Fibroblast of skin of right biceps (primary cell): ENCODE results near the gene FAM149A.
A peak's percentile ranks its signal among the peaks of the same experiment; 100 is the strongest.

Source experiments
- DNase-seq: peaks from one replicate; pipeline ENCODE4 v3.0.0-alpha.2; 2013

FAM149A gene

DNA sequence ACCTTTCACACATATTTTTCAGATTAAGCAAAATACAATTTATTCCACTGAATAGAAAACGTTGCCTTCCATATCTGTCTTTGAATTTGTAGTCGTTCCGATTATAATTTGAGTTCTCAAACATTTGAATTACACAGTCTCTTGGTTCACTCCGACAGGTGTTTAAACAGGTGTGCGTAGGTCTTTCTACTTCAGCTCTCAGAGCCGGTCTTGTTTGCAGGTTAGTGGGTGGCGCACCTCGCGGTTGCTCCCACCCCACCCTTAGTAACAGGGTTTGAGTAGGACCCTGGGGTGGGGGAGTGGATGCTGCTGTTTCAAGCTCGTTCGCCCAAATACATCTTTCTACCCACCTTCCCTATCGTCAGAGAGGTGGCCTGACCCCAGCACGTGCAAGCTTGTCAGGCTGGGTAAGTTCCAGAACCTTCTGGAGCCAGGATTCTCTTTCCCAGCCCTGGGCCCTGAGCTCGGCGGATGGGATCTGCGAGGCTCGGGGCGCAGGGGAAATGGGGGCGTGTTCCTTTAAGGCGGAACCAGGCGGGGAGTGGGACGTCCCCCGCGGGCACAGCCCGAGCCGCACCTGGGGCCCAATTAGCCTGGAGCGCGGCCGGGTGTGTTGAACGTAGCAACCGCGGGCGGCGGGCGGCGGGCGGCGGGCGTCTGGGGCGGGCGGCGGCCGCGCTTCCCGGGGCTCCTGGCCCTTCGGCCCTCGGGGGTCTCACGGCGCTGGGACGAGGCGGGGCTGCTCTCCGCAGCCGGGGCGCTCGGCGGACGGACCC lies at the start of gene FAM149A:
FAM149A (plus strand) TSS at position 591 of the 776 bp plus-strand sequence.
- peak; percentile 6 for DNase-seq

DNA sequence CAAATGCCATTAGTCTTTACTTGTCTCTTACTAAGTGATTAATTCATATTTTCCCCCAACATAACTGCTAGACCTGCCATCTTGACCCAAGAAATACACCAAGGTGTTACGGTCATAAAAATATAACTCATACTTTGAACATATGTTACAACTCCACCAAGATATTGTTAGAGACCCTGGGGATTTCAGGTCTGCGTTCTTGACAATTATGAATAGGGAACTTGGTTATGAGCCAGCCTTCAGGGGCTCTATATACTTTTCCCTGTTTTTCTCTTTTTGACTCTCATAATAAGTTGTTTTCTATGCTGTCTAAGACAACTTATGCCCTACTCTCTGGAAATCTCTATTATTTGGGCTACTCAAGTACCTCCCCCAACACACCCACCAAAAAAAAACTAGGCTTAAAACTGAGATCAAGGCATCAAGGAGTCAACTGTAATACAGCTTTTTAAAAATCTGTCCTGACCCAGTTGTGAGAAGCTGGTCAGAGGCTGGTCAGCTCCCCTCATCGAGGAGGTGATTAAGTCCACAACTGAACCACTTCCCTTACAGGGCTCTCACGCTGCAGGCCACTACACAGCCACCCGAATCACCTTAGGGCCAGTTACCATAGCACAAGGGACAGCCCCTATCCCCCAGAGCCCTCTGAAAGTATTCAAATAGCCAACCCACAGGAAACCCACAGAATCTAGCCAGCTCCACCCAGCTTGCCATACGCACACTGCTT lies 46.1 kb upstream of the FAM149A start:
- no peak for DNase-seq

DNA sequence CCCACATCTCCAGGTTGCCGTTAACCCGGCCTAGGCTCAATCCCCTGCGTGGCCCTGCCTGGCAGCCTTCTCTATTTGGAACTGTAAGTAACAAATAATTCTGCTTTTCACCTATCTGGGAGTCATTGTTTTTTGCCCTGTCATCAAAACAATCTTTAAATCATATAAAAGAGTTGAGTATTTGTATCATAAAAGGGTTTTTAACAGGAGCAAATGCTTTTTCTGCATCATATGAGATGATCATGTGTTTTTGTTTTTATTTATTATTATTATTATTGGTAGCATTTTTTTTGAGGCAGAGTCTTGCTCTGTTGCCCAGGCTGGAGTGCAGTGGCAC lies 45.6 kb upstream of the FAM149A start:
- DNase-seq = no peak

DNA sequence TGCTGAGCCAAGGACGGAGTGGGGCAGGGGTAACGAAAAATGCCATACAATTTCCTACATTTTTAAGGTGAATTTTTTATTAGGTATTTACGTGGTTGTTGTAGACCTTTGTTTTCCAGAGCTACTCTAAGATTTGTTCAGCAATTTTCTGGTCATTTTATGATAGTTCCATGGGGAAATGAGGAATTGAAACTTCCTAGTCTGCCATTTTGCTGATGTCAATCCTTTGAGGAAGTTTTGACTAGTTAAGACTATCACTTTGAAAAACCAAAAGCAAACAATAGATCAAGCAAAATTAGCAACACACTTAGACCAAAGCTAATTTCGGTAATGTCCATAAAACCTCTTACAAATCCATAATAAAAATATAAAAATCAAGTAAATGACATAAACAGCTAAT lies 42.6 kb upstream of the FAM149A start:
- DNase-seq = no peak

DNA sequence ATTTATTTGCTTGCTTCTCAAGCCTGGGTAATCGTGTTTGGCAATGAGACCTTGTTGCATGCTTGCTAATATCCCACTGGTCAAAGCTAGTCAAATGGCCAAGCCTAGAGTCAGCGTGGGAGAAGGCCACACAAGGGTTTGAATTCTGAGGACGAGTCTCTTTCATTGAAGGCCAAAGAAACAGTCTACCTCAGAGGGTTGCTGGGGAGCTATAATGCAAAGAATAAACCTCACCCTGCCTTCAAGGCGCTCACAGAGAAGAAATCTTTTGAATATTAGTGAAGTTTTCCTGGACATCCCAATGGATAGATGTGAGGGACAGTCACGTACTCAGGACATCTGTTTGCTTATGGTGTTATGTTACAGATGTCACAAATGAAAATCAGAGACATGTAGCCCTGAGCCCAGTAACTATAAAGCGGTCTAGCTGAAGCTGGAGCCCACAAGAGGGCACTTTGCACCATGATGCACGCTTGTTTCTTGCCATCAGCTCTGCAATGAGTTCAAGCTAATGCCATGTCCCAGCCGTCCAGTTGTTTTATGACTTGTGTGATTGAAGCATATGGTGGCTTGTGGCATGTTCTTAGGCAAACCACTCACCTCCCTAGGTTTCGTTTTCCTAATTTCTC lies 36.6 kb upstream of the FAM149A start:
- DNase-seq = peak; percentile 49

DNA sequence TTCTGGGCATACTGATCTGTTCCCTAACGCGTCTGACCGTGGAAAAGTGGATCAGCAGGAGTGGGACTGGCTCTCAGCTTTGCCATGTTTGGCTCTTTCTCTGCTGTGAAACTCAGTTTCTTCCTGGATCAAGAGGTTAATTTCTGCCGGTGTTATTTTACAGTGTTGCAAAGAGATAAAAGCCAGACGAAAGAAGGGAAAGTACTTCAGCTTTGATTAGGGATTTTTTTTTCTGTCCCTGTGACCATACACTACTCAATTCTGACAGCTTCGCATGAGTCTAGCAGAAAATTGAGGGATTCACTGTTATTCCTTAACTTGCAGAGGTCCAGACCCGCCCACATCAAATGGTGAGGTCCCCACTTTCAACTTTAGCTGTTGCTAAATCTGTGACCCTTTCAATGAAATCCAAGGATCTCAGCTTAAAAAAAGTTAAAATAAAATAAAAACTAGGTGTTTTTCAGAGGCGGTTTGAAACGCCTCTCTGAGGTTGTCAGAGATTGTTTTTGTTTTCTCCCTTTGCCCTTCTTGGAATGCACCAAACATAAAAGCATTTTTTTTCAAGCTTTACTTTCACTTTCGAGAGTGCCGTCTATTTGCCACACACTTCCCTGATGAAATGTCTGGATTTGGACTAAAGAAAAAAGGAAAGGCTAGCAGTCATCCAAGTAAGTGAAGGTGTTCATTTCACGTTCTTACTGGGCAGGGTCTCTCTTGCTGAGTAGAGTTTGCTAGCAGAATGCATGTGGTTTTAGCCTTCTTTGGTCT lies 35.7 kb upstream of the FAM149A start, which contains the start of gene TLR3:
TLR3 (plus strand) TSS at position 576 of the 768 bp plus-strand sequence. CDS start 7,464 bp downstream, outside the sequence.
- DNase-seq = peak; percentile 16

DNA sequence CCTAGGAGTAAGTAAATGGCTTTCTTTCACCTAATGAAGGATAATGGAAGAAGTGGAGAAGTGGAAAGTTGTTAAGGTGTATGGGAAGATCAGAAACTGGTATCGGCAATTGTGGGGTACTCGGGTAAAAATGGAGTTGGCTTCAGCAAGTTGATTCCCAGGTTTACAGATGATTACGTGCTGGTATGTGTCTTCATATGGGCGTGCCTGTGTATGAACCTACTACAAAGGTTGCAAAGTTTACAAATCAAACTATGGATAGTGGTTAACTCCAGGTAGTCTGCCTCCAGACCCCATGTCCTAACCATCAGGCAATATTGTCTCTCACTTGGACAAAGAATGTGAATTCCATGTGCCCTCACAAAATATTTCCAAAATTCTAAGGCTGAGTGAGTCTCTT lies 34.8 kb upstream of the FAM149A start:
- no peak for DNase-seq

DNA sequence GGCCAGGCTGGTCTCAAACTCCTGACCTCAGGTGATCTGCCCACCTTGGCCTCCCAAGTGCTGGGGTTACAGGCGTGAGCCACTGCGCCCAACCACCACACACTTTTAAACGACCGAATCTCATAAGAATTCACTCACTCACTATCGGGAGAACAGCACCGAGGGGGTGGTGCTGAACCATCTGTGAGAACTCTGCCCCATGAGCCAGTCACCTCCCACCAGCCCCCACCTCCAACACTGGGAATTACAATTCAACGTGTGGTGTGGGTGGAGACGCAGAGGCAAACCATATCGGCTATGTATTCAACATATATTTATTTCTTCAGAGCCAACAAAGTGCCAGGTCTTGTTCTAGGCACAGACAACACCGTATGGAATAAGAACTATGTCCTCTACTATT lies 32.0 kb upstream of the FAM149A start:
- no peak for DNase-seq

DNA sequence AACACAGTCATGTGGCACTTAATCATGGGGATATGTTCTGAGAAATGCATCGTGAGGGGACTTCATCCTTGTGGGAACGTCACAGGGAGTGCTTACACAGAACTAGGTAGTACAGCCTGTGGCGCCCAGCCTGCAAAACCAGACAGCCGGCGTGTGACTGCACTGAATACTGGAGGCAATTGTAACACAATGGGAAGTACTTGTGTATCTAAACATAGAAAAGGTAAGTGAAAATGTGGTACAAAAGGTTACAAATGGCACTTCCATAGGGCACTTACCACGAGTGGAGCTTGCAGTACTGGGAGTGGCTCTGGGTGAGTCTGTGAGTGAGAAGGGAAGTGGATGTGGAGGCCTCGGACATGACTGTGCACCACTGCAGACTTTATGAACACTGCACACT lies 30.3 kb upstream of the FAM149A start:
- DNase-seq = no peak

DNA sequence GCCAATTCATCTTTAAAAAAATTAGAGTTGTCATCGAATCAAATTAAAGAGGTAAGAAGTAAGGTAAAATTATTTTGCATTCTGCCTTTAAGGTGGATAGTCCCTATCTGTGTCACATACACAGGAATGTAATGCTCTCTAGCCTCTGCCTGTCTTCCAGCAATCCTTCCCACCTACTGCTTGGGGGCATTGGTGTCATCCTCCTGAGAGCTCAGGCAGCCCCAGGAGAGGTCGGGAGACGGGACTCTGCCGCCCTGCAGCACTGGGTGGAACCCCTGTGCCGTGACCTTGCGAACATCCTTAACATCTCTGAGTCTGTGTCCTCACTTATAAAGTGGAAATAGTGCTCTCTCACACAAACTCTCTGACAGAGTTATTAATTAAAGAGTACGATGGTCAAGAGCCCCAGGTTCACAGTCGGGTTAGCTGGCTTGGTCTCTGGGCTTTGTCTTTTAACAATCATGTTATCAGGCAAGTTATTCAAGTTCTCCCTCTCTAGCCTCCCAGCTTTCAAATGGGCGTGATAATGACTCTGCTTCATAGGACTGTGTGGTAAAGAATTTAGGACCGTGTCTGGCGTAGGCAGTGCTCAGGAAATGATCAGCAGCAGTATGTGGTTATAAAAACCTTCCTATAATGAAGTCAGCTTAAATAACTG lies 25.4 kb upstream of the FAM149A start:
- DNase-seq = peak; percentile 14

DNA sequence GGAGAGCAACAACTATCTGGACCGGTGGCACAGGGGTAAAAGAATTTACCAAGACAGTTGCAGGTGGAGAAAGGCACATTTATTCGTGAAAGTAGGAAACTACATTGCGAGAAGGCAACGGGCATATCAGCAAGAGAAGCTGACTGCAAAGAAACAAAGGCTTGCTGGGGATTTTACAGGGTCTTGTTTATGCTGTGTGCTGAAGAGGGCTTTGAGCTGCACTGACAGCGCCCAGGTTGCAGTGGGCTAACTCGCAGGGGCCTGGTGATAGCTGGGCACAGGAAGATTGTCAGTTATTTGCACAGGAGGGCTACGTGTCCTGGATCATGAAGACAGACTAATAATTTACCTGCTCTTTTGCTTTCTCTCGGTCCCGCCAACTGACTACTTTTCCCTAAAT lies 24.8 kb upstream of the FAM149A start:
- DNase-seq = no peak

DNA sequence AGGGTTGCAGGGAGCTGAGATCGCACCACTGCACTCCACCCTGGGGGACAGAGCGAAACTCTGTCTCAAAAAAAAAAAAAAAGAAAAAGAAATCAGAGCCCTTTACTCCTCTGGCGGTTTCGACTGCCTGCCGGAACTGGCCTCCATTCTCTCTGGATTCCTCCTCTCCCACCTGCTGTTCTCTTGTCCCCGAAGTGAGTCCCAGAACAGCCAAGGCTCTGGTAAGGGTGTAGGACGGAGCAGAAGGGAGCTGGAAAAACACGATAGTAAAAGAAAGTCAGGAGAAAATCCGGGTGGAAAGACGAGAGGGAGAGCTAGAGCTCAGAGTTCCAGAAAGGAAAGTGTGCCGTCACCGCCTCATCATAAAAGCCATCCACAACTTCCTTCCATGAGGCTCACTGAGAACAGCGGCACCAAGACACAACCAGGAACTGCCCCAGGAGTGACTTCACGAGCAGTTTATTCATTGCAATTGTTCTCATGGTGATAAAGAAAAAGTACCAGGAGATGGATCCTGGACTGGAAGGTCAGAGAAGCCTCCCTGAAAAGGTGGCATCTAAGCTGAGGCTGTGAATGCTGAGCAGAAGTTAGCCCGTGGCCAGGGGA lies 23.2 kb upstream of the FAM149A start:
- no peak for DNase-seq

DNA sequence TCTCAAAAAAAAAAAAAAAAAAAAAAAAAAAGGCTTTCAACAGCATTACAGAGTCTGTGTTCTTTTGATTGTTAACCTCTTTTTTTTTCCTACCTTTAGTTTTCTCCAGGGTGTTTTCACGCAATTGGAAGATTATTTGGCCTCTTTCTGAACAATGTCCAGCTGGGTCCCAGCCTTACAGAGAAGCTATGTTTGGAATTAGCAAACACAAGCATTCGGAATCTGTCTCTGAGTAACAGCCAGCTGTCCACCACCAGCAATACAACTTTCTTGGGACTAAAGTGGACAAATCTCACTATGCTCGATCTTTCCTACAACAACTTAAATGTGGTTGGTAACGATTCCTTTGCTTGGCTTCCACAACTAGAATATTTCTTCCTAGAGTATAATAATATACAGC lies 22.3 kb upstream of the FAM149A start:
- no peak for DNase-seq

DNA sequence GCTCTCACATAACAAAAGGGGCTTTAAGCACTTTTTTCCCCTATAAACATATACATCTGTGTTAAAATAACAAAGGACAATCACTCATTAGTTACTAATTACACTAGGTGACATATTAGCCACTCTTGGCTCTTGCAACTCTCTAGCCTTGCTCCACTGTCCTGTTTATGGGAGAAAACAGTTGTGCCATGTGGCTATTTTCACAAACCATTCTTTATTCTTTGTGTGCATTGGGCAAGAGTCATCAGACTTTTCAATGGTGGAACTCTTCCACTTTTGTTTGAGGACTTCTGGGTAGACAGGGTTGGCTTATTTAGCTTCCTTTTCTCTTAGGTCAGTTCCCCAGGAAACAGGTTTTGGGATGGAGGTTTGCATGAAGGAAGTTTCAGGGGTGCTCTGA lies 16.0 kb upstream of the FAM149A start:
- no peak for DNase-seq

DNA sequence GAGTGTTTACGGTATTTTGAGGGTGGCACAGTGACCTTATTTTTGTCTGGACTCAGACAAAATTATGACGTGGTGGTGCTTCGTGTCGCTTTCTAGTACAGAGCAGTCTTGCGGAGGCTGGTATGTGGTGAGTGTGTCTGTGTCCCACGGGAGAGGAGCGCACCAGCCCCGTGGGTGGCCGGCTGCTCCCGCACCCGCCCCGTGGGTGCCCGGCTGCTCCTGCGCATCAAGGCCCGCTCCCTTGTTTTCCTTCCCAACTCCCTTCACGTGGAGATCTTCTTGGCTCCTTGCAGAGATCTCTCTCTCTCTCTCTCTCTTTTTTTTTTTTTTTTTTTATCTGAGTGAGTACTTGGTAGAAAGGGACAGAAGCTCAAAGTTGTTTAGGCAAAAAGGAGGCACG lies 12.2 kb upstream of the FAM149A start:
- DNase-seq = no peak

DNA sequence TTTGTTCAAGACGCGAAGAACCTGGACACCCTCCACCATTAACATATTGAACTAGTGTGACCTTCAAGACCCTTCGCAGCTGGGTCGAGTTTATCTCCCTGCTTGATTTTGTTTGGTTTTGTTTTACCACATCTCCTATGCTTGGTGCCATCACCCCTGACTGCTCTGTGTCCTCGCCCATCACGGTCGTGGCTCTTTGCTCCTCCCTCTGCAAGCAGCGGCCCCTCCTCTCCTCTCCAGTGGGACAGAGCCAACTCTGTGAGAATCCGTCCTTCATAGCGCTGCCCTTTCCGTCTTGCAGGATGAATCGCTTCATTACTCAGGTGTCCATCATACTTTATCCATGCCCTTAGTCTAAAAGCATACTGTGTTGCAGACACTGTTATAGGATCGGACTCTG lies 9.1 kb upstream of the FAM149A start:
- no peak for DNase-seq

DNA sequence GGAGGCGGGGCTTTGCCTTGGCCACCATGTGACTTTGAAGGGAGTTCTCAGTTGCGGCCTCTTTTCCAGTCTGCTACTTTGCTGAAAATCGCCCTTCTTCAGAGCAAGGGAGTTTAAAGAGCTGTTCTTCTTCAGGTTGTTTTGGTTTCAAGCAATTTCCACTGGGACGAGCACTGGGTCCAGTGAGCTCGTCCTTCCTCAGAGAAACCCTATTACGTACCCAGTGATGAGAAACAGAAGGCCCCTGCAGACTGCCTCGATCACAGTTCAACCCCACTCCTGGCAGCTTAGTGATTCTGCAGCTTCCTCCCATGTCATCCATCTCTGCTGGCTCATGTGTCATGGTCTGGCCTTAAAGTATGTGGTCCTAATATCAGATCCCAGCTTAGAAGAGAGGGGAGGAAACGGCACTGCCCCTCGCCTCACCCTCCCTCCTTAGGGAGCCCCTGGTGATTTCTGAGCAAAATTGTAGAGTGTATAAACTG lies 7.8 kb upstream of the FAM149A start:
- DNase-seq = no peak

DNA sequence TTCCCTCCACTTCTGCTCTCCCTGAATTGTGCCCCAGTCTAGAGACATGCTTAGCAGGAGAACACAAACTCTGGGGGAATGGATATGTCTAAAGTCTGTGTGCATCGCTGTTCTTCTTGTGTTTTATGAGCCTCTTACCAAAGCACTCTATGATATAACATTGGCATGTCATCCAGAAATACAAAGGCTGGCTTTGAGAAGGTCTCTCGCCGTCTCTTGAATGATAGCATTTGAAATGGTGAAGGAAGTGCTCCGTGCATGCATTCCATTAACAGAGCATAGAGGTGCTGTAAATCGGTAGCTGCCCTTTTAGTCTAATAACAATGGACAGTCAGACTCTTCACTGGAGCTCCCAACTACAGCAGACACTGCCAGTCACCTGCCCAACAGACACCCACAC lies 7.1 kb upstream of the FAM149A start:
- no peak for DNase-seq

DNA sequence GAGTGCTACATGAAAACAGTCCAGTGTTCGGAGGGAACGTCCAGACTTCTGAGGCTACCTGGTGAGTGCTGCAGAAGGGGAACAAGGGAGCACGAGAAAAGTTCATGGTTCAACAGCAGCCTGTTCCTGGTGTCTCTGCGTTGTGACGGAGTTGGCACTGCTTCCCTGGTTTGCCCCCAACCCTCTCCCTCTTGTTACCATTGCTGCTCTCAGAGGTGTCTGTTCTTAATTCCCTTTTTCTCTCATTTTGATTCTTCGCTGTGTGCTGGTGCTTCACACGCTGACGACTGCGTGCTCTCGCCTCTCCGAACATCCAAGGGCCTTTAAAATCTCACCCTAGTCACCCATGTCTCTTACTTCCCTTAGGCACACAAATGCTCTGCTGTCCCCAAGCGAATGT lies 1.6 kb upstream of the FAM149A start:
- no peak for DNase-seq

DNA sequence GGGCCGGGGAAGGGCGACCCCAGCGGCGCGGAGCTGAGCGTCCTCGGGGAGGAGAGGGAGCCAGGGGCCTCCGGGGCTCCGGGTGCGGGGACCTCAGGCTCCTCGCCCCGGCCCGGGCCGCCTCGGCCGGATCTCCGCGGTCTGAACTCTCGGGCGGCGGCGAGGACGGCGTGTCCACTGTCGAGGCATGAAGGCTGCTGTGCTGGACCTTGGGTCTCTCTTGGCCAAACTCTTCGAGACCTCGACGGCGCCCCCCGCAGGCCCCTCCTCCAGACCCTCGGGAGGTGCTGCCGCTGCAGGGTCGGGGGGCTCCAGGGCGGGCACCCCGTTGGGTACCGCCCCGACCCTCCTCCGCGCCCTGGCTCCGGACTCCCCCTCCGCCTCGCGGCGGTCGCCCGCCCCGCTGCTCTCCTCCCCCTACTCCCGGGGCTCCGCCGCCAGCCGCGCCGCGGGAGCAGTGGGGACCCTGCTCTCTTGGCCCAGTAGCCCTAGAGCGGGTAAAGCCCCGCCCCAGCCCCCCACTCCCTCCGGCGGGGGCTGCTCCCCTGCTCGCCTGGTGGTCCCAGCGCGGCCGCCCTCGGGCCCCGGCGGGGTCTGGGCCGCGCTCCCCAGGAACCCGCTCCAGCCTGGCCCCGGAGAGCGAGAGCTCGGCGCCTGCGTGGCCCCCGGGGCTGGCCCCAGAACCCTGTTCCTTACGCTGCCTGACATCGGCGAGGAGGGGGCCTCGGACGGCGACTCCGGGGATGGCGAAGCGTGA lies 564 bp downstream of the FAM149A start:
- DNase-seq = no peak

DNA sequence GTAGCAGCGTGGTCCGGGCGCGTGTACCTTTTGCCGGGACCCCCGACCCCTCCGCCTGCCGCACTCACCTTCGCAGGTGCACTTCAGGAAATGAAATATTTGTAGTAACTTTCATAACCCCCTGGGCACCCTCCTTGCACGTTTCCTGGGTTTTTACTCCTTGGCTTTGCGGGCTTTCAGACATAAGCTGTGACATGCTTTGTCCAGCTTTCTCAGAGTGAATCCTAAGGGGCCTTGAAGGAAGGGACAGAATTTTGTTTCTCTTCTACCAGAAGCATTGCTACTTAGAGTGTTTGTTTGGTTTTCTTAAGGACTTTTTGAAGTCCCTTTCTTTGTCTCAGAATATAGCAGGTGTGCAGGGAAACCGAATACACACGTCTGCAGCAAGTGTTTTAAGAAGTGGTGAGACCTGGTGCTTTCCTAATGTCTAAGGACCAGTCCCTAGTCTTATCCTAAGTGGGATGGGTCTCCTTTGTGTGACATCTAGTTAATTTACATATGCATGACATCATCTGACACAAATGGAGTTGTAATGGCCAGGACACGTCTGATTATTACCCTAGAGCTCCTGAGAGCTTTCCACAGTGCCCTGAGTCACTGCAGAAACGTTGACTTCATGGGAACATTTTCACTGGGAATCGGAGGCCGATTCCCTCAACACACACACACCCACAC lies 1.3 kb downstream of the FAM149A start:
- DNase-seq = no peak
